Measurements from ENCODE around the gene CYP51A1.
"Not testable (repeated sequence)": the region's sequence is repeated elsewhere in the genome, so short reads cannot be mapped to it uniquely, and the experiment has no call there.

The CYP51A1 gene

DNA sequence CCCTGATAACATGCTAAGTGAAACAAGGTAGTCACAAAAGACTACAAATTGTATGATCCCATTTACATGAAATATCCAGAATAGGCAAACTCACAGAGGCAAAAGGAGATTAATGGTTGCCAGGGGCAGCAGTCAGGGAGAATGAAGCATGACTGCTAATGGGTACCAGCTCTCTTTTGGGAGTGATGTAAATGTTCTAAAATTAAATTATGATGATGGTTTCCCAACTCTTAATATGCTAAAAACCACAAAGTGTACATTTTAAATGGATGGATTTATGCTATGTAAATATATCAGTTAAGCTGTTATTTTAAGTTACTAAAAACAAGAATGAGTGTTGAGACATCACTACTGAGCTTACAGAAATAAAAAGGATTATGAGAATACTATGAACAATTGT is 12.6 kb downstream of the CYP51A1 start:
- DNase-seq, result no peak

DNA sequence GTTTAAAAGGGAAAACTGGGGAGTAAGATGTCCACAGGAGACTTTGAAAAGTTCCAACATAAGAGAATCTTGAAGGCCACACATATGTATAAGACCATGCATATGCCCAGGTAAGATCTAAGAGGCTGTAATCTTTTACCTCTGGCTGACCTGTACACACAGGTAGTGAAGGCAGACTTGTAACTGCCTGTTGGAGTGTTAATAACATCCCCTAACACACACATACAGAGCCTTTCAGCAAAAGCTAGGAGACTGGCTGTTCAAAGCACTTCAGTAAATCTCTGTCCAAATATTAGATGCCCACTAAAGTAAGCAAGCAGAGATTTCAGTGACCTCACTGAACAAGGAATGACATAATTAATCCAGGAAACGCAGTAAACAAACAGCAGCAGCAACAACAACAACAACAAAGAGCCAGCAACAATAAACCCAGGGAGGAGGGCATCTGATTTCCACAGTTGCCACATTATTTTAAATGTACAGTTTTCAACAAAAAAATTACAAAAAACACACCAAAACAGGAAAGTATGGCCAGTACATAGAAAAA is 15.0 kb downstream of the CYP51A1 start:
- DNase-seq, result no peak

DNA sequence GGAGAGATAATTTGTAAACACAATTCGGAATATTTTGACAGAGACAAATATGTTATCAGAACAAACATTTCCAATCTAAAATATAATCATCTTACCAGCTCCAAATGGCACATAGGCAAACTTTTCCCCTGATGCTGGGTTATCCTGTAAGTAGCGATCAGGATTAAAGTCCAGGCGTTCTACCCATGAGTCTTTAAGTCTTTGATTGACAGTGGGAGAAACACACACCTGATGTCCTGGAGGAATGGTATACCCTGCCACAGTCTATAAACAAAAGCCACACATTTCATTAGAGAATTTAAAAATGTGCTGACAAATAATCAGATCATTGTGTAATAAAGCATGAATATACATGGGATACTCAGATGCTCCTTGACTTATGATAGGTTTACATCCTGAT is 17.3 kb downstream of the CYP51A1 start:
- DNase-seq, result no peak

DNA sequence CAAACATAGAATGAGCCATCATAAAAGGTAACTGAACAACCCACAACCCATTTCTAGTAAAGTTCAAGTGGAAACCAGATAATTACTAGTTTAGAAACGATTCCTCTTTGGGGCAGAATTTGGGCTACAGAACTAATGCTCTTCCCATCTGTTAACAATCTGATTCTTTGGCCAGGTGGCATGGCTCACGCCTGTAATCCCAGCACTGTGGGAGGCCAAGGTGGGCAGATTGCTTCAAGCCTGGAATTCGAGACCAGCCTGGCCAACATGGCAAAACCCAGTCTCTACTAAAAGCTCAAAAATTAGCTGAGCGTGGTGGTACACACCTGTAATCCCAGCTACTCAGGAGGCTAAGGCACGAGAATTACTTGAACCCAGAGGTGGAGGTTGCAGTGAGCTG is 18.5 kb downstream of the CYP51A1 start:
- no peak for DNase-seq

DNA sequence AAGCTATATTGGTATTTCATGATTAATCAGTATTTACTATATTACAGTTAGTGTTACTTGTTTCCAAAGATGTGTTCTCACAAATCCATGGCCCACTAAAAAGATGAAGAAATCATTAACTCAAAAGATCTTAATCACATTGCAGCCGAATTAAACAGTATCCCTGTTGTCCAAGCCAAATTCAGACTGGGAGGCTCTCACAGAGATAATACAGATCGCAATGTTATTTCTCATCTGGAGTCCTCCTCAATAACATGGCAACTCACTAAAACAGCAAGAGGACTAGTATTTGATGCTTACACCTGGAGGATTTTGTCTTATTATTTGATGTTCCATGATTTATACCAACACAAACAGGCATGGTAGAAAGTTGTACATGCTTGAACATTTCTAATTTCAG is 23.4 kb downstream of the CYP51A1 start:
- no peak for DNase-seq

DNA sequence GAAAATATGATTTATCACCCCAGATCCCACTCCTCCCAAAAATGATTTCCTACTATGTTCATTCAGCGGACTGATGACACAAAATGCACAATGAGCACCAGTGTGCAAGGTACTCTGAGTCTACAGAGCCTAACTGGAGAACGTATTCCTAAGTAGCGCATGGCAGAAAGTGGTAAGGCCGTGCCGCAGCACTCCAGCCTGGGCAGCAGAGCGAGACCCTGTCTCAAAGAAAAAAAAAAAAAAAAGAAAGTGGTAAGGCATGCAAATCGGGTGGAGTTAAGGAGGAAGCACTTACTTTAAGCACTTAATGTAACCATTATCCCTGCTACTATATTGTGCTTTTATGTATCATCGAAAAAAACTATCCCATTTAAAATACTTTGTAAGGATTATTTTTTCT is 25.5 kb downstream of the CYP51A1 start:
- no peak for DNase-seq

DNA sequence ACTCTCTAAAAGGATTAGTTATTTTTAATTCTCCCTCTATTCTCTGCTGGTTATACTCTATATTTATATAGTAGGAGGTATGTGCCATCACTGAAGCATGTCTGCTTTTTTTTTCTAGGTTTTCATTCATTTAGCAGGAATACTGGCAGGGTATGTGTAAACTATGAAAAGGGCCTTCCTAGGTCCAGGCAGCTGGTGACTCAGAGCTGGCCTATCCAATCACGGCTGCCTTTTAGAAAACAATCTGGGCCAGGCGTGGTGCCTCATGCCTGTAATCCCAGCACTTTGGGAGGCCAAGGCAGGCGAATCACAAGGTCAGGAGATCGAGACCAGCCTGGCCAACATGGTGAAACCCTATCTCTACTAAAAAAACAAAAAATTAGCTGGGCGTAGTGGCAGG is 31.4 kb downstream of the CYP51A1 start:
- DNase-seq, result not testable (repeated sequence)

DNA sequence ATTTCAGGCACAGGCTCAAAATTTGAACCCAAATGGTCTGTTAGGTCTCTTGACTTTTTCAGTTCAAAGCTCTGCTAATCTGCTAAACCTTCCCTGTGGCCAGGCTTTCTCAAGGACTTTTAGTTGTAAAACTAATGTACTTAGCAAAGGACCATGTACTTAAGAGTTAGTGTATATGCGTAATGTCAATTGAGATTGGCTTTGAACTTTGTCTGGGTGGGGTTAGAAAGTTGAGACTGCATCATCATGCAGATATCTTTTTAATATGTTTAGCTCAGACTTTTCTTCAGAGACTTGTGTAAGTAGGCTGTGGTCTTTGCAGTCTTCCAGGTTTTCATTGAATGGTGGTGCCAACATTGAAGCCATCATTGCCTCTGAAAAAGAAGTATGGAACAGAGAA is 33.7 kb downstream of the CYP51A1 start:
- no peak for DNase-seq

DNA sequence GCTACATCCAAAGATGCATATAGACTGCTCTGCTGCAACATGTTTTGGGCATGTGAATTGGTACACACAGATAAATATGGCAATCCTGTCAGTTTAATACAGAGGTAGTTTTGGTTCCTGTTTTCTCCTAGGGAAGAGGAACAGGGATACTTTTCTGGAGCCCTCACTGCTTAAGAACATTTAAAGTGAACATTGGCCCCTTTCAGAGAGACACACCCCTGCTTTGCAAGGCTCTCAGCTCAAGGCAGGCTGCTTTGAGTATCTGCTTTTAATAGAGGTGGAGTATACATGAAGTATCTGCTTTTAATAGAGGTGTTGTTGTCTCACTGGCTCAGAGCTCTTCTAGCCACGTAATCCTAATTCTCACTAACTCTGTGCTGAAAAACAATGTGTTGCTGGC is 38.9 kb downstream of the CYP51A1 start:
- no peak for DNase-seq

DNA sequence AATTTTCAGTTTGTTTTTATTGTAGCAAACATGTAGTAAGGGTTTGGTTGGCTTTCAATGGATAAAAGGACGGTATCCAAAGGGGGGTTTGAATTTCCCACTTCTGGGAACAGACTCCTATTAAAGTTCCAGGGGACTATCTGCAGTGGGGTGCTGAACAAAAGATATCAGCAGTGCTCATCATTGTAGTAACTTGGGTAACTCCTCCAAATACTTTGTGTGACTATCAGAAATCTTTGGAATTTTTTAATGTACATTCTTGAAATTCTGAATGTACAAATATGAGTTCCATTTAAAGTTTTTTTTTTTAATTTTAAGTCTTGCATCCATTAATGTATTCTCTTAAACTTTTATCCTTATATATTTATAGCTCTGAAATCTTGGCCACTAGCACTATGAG is 42.1 kb downstream of the CYP51A1 start:
- no peak for DNase-seq

DNA sequence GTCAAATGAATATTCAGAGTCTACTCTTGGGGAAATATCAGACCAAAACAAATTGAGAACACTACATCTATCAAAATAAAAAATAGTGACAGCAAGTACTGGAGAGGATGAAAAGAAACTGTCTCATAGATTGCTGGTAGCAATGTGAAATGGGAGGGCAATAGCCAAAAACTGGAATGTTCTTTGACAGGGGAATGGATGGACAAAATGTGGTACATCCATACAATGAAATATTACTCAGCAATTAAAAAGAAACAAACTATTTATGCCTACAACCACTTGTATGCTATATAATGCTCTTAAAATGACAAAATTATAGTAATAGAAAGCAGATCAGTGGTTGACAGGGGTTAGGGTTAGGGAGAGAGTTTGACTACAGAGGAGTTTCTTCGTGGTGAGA is 46.0 kb downstream of the CYP51A1 start:
- no peak for DNase-seq

DNA sequence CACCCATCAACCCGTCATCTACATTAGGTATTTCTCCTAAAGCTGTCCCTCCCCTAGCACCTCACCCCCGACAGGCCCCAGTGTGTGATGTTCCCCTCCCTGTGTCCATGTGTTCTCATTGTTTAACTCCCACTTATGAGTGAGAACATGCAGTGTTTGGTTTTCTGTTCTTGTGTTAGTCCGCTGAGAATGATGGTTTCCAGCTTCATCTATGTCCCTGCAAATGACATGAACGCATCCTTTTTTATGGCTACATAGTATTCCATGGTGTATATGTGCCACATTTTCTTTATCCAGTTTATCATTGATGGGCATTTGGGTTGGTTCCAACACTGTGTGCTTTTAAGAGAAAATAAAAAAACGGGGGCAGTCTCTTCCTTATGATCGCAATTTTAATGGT is 50.4 kb downstream of the CYP51A1 start:
- not testable (repeated sequence) for DNase-seq

DNA sequence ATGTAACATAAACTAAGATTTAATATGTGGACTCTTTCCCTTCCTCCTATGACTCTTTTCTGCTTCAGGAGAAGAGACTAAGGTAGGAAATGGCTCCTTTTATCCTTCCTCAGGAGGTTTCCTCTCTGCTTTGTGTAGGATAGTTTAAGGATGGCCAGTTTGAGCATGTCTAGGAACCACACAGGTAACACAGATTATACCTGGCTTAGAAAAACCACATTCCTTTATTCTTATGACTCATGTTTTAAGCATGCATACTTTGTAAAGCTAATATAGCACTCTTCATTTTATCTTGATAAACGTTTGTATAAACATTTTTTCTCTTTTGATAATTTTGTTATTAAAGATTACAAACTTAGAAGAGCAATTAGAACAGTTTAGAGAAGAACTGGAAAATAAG is 57.8 kb downstream of the CYP51A1 start:
- no peak for DNase-seq

DNA sequence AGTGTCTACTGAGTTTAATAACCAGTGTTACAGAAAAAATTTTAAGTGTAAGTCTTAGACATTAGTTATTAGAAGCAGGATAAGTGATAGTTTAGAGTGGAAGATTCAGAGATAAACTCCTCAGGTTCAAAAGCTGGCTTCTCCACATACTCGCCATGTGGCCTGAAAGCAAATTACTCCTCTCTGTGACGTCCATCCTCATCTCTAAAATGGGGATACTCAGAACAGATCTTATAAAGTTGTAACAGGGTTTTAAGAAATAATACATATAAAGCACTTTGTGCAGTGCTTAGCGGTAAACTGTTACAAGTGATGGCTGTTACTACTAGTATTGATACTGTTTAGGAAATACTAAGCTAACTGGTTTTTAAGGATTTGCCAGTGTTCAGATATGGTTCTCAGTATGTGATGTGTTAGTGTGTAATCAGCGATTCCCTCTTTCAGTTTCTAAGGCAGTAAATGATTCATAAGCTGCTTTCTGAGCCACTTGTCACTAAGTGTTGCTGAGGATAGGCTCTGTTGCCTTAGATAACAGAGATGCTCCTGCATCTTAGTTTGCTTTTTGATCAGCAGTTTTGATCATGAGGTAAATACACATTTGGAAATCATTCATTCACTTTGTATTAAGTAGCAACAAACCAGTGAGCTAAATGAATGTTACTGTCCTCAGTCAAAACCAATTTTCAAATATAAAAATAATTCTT is 58.7 kb downstream of the CYP51A1 start:
- no peak for DNase-seq

DNA sequence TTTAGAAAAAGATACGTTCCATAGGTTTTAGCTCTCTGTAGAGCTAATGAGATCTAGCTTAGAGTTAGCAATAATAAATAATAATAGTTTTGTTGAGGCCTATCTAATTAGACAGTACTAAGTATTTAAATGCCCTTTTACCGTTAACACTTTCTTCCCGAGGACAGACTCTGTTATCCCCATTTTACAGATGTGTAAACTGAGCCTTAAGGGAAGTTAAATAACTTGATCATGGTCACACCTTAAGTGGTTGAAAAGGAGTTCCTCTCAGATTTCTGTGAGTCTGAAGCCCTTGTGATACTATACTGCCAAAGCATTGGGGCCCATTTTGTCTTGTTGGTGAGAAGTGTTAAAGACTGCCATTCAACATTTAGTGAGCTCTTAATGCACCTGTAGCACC is 61.6 kb downstream of the CYP51A1 start:
- no peak for DNase-seq

DNA sequence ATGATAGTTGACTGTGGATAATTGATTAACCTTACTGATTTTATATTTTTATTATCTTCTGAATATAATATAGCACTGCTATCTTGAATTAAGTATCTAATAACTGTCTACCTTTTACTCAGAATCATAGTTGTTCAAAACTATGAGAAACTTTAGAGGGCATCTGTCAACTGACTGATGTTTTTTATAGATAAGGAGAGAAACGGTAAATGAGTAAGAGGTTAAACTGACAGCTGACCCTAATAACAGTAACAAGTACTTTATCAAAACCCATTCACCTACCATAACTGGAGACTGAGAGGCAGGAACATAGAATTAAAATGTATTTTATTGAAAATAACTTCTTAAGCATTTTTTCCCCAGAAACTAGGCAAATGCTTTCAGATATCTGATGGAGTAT is 62.2 kb downstream of the CYP51A1 start:
- no peak for DNase-seq

DNA sequence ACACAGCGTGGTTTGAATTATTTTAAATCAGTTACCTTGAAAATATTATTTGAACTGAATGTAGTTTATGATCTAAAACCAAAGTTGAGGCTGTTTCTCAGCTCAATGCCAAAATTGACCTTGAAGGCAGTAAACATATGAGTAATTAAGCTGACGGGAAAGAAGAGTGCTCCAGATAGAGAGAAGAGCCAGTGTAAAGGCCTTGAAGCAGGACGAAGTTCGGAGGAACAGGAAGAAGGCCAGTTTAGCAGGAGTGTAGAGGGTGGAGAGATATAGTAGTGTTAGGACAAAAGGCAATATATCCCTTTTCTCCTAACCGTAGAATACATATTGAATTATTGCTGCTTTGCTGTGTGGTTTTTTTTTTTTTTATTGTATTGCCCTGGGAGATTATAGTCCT is 63.2 kb downstream of the CYP51A1 start:
- DNase-seq, result no peak

DNA sequence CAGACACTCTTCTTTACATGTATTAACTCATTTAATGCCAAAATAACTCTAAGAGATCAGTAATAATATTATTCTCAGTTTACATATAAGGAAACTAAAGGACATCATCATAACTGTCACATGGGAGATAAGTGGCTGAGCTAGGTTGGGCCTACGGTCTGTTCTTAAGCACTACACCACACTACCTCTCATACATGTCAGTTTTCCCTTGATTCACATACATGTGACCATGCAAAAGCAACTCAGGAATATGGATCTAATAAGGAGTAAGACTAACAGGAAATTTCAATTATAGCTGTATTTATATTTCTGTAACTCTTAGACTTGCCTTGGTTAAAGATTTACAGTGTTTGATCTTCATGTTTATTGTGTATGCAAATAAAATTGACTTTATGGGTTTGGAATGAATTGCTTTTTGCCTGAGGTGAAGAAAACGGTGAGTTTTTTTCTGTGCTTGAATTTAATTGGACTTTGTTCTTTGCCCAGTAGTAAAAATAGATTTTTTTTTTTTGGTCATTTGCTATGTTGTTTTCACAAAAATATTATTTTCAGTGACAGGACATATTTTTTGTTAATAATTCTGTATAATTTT is 69.7 kb downstream of the CYP51A1 start:
- no peak for DNase-seq

Data from NCI-H2107 (cell line).